Chondrocyte (in vitro differentiated cells): ENCODE results near the gene TSFM. TPM values are rescaled to one million over a fixed set of nuclear protein-coding genes. Genes with fewer than 3 reads are reported as not detected.

Experiments
- DNase-seq: peaks from one replicate; pipeline ENCODE4 v3.0.0; 2021; ENCODE audit warnings: mixed read lengths, low spot score
- H3K27ac Mint-ChIP-seq: one replicate; pipeline ENCODE4 v1.8.0; 2021; ENCODE audit warnings: mild to moderate bottlenecking, moderate library complexity, mixed read lengths; ENCODE audit not compliant: unreplicated experiment
- H3K27me3 Mint-ChIP-seq: 2 replicates; pipeline ENCODE4 v1.8.0; 2021; ENCODE audit warnings: low read depth, mixed read lengths
- H3K36me3 Mint-ChIP-seq: 2 replicates; pipeline ENCODE4 v1.8.0; 2021; ENCODE audit warnings: low read depth, mixed read lengths
- H3K4me1 Mint-ChIP-seq: 2 replicates; pipeline ENCODE4 v1.8.0; 2021; ENCODE audit warnings: low read depth, mild to moderate bottlenecking, mixed read lengths
- H3K4me3 Mint-ChIP-seq: one replicate; pipeline ENCODE4 v1.8.0; 2021; ENCODE audit warnings: mild to moderate bottlenecking, moderate library complexity, mixed read lengths; ENCODE audit not compliant: unreplicated experiment
- H3K9me3 Mint-ChIP-seq: 2 replicates; pipeline ENCODE4 v1.8.0; 2021; ENCODE audit warnings: low read depth, mixed read lengths
- total RNA-seq: library from RNA; stranded (reverse); gene quantifications from 3 replicates; pipeline ENCODE4 v1.2.1, GENCODE V29; 2021
- TF ChIP-seq, protein P1 (sequence below): fragments of 200-600 bp; sonication (generic); IDR thresholded peaks from 2 replicates; pipeline ENCODE4 v1.5.0; 2021; ENCODE audit warnings: antibody characterized with exemption, mild to moderate bottlenecking, moderate library complexity

The TSFM gene
- total RNA-seq, 1 donor from 2014 or later, result 19.9 TPM

DNA sequence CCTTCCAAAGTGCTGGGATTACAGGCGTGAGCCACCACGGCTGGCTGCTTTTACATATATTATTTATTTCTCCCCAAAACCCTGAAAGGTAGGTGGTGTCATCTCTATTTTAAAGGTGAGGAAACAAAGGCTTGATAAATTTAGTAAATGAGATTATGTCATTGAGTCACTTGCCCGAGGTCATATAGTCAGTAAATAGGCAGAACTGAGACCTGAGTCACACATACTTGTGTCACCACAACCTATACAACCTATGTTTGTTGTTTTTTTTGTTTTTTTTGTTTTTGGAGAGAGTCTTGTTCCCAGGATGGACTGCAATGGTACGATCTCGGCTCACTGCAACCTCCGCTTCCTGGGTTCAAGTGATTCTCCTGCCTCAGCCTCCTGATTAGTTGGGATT is 12.8 kb downstream of the TSFM start:
- Mint-ChIP-seq H3K27ac (no peak overlapping the region), H3K4me1 (peaks cover 8% of the 10 kb centered on the region), H3K4me3 (no peak overlapping the region), H3K27me3 (no peaks in the 10 kb centered on the region), H3K9me3 (no peaks in the 10 kb centered on the region), H3K36me3 (peaks cover 24% of the 10 kb centered on the region)
- TF ChIP-seq, protein P1, sequence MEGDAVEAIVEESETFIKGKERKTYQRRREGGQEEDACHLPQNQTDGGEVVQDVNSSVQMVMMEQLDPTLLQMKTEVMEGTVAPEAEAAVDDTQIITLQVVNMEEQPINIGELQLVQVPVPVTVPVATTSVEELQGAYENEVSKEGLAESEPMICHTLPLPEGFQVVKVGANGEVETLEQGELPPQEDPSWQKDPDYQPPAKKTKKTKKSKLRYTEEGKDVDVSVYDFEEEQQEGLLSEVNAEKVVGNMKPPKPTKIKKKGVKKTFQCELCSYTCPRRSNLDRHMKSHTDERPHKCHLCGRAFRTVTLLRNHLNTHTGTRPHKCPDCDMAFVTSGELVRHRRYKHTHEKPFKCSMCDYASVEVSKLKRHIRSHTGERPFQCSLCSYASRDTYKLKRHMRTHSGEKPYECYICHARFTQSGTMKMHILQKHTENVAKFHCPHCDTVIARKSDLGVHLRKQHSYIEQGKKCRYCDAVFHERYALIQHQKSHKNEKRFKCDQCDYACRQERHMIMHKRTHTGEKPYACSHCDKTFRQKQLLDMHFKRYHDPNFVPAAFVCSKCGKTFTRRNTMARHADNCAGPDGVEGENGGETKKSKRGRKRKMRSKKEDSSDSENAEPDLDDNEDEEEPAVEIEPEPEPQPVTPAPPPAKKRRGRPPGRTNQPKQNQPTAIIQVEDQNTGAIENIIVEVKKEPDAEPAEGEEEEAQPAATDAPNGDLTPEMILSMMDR, result no peak
- no peak for DNase-seq

GRCh38 chr12:57796996-57797395 is 14.4 kb downstream of the TSFM start:
- no peaks in the 10 kb centered on the region for H3K9me3 Mint-ChIP-seq
- peaks cover 8% of the 10 kb centered on the region for H3K4me1 Mint-ChIP-seq
- H3K27ac Mint-ChIP-seq, result no peak overlapping the region
- TF ChIP-seq, protein P1, result no peak
- no peaks in the 10 kb centered on the region for H3K27me3 Mint-ChIP-seq
- DNase-seq, result no peak
- H3K4me3 Mint-ChIP-seq, result no peak overlapping the region
- H3K36me3 Mint-ChIP-seq, result peaks cover 29% of the 10 kb centered on the region

DNA sequence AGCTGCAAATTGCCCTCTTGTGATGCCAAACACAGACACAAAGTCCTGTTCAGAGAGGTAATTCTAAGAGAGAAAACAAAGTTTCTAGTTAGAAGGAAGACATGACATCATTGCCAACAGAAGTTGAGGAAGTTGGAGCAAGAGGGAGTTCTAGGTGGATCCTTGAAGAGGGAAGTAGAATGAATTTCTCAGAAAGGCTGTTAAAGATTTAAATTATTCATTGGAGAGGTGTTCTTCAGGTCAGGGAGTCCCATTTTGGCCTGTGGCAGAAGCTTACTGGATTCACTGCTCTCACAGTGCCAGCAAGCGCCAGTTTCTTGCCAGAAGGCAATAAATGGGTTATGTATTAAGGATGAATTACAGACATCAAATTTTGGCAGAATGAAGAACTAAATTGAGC is 15.3 kb downstream of the TSFM start:
- no peaks in the 10 kb centered on the region for H3K27me3 Mint-ChIP-seq
- peaks cover 8% of the 10 kb centered on the region for H3K4me1 Mint-ChIP-seq
- H3K4me3 Mint-ChIP-seq, result no peak overlapping the region
- TF ChIP-seq, protein P1, result no peak
- no peak overlapping the region for H3K27ac Mint-ChIP-seq
- no peaks in the 10 kb centered on the region for H3K9me3 Mint-ChIP-seq
- DNase-seq, result no peak
- peaks cover 34% of the 10 kb centered on the region for H3K36me3 Mint-ChIP-seq

- Mint-ChIP-seq H3K27me3 (no peaks in the 10 kb centered on the region), H3K27ac (peak overlapping the region; percentile 42), H3K4me3 (no peak overlapping the region), H3K9me3 (no peaks in the 10 kb centered on the region), H3K4me1 (peaks cover 5% of the 10 kb centered on the region), H3K36me3 (peaks cover 34% of the 10 kb centered on the region)
- TF ChIP-seq, protein P1, result no peak
- no peak for DNase-seq
Observed at GRCh38 chr12:57800965-57801364, 18.4 kb downstream of the TSFM start.

DNA sequence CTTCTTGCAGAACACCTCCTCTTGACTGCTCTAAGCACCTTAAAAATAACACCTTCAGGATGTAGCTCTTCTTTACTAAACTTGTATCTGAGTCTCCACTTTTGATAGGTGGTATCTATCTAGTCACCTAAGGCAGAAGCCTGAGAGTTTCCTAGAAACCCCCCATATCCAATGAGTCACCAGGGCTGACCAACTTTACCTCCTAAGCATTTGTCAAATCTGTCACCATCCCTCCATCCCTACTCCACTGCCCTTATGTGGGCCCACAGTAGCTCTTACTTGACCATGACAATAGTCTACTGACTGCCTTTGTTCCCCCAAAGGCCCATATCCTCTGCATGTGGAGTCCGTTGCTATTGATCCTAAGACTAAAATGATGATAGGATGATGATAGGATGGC is 20.0 kb downstream of the TSFM start:
- peak overlapping the region; percentile 2 for H3K27ac Mint-ChIP-seq
- no peak overlapping the region for H3K4me3 Mint-ChIP-seq
- TF ChIP-seq, protein P1, result no peak
- H3K27me3 Mint-ChIP-seq, result no peaks in the 10 kb centered on the region
- H3K36me3 Mint-ChIP-seq, result peaks cover 39% of the 10 kb centered on the region
- peaks cover 5% of the 10 kb centered on the region for H3K4me1 Mint-ChIP-seq
- no peak for DNase-seq
- no peaks in the 10 kb centered on the region for H3K9me3 Mint-ChIP-seq
